ENCODE measurements around the gene LAMA4.
"Not testable (repeated sequence)": the region's sequence is repeated elsewhere in the genome, so short reads cannot be mapped to it uniquely, and the experiment has no call there.

The LAMA4 gene

GRCh38 chr6:112206110-112206458 lies 48.3 kb downstream of the LAMA4 start:
- DNase-seq = no peak

GRCh38 chr6:112205427-112206109 lies 48.8 kb downstream of the LAMA4 start:
- DNase-seq = no peak

DNA sequence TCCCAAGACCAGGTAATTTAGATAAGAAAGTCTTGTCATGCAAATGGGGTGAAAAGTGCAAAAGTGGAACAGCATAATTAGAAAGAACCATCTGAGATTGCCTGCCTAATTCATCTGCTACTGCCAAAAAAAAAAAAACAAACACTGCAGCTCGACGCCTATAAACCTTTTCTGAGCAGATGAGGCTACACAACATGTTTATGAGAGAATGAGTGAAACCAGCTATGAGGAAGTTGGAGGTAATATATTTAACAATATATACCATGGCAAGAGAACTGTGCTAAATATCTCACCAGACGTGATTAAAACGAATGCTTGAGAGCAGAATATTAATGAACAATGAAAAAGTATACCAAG lies 50.0 kb downstream of the LAMA4 start:
- DNase-seq = no peak

GRCh38 chr6:112203577-112204349 lies 50.6 kb downstream of the LAMA4 start:
- no peak for DNase-seq

GRCh38 chr6:112202639-112203341 lies 51.6 kb downstream of the LAMA4 start:
- no peak for DNase-seq

GRCh38 chr6:112200185-112200914 lies 54.0 kb downstream of the LAMA4 start:
- not testable (repeated sequence) for DNase-seq

DNA sequence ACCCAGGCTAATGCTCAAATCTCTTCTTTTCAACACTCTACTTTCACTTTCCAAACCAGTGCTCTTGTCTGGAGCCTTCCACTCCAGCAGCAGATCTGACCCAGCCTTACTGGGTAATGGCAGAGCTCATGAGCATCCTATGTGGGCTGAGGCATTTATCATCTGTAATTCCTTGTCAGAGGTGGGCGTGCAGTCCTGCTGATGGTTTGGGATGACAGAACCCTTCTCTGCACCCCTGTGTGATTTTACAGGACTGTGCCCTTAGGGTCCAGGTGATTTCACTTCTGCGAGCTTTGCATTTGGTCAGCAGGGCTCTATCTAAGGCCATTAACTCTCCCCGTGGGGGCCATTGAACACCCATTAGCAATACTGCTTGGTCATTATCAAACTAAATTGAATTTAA lies 55.4 kb downstream of the LAMA4 start:
- DNase-seq = no peak

- no peak for DNase-seq
These were observed 55.8 kb downstream of the LAMA4 start for GRCh38 chr6:112198582-112198981.

DNA sequence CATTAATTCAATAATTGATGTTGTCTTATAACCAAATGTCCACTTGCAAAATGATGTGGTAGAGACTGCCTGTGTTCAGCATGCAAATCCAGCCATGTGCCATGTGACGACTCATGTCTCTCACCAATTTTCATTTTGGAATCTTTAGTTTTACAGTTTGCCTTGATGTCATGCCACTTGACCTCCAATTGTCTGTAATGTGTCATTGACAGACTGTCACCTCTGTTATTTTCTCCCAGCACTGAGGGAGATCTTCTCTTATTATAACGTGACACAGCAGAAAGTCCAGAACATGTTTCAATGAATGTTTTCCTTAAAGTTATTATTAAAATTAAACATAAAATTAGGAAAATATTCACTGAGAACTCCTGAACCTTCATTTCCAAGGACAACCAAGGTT lies 56.7 kb downstream of the LAMA4 start:
- DNase-seq = no peak

DNA sequence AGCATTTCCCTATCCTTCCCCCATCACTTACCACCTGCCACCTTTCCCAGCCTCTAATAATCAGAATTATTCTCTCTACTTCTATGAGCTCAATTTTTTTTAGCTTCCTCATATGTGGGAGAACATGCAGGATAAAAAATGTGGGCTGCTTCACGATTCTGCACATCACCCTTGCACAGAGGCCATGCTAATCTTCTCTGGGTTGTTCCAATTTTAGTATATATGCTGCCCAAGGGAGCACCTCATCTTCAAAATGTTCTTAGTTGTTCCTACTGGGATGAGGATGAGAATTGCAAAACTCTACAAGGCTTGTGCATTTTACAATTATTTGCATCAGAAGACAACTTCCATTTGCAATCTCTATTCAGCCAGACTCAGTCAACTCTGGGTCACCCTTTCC lies 58.1 kb downstream of the LAMA4 start:
- DNase-seq = no peak

DNA sequence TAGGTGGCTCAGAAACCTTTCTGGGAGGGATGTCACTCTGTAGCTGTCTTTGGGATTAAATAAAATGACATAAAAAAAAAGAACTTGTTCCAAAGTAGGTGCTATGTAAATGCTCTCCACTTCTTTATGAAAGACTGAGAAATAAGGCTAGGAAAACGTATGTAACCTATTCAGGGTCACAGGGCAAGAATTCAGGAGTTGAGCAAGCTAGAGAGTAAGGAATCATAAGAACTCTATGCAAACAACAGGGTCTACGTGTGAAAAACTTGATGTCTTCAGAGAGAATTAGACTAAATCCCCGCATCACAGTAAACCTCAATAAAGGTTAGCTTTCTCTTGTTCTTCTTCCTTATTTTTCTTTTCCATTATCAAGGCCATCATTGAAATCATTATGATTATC lies 59.2 kb downstream of the LAMA4 start:
- no peak for DNase-seq

DNA sequence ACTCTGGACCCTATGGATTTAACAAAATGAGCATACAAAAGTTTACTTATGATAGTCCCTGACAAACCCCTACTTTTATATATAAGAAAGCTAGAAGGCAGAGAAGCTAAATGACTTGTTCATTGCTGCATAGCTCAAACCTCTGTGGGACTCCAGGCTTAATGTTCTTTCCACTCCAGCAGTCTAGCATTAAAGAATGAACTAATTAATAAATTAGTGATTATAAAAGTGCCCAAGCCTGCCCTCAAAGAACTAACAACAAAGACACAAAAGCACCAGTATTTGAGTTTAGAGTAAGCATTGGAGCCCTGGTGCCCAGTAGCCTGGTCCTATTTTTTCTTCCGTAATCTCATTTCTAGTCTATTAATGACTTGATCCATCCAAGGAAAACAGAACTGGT lies 59.9 kb downstream of the LAMA4 start:
- no peak for DNase-seq

GRCh38 chr6:112193535-112194051 lies 60.8 kb downstream of the LAMA4 start:
- DNase-seq = no peak

GRCh38 chr6:112193117-112193516 lies 61.2 kb downstream of the LAMA4 start:
- DNase-seq = no peak

- DNase-seq = no peak
These were observed 62.8 kb downstream of the LAMA4 start for GRCh38 chr6:112191509-112192020.

GRCh38 chr6:112190164-112190563 lies 64.2 kb downstream of the LAMA4 start:
- DNase-seq = no peak

GRCh38 chr6:112189494-112189893 lies 64.9 kb downstream of the LAMA4 start:
- DNase-seq = no peak

GRCh38 chr6:112188906-112189305 lies 65.5 kb downstream of the LAMA4 start:
- DNase-seq = no peak

- DNase-seq = no peak
These were observed 66.6 kb downstream of the LAMA4 start for GRCh38 chr6:112187736-112188135.

DNA sequence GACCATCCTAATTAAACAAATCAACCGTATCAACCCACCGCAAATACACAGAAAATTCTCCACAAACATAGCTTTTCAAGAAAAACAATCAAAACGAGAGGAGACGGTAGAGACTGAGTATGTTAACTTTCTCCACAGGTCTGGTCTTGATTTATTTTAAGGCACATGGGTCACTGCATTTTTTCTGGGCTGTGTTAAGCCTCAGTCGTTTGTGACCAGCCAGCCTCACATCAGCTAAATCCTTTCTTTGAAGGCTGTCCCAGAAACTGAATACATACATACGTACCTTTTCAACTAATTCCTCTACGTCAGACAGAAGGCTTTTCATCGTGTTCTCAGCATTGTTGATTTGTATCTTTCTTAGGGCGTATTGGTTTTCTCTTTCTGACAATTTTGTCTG lies 69.4 kb downstream of the LAMA4 start:
- DNase-seq = no peak

DNA sequence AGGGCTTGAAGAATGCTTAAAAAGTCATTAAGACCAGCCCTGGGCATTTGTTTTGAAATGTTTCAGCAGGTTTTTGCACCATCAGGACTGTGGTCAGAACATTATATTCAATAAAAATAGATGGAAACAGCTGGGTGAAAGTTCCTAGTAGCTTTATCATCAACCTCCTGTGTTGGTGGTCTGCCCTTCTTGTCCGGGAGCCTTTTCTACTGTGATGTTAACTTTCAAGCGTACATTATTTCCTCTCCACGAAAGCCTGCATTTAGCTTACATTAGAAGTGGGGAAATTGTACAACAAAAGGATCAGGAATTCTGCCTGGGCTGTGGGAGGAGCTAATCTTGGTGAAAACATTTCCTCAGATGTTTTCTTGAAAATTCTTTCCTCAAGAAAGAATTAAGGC lies 71.1 kb downstream of the LAMA4 start:
- no peak for DNase-seq

DNA sequence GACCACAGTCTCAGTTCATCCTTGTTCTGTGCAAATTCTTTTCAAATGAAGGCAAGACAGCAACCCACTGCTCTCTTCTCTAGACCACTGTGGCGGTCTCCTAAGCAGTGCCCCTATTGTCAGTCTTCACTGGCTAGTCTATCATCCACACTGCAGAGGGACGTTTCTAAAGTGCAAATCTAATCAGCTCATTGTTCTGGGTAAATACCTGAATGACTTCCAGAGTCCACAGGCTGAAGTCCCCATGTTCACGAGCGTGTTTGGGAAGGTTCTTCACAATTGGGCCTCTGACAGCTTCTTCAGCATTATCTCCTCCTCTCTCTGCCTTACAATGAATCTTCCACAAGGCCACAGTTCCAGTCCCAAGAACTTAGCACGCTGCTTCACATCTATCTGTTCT lies 73.2 kb downstream of the LAMA4 start:
- no peak for DNase-seq

Measured in 8988T (cell line).